Fibroblast of lung (primary cell): Measurements from ENCODE around the gene NCKAP5. TPM values are rescaled to one million over a fixed set of nuclear protein-coding genes. Genes with fewer than 3 reads are reported as not detected.

Experiments used
- DNase-seq, 2 donors: peaks; one replicate each; pipeline versions ENCODE4 v3.0.0 to v3.0.0-alpha.2; 2010; ENCODE audit warnings: low read depth in 2 of 2
- H2AFZ ChIP-seq: 2 replicates; pipeline ENCODE4 v1.5.1; 2012; ENCODE audit warnings: low read length, control low read depth, inconsistent platforms
- H3K27ac ChIP-seq: 2 replicates; pipeline ENCODE4 v1.5.1; 2011; ENCODE audit warnings: low read length, control low read depth; ENCODE audit not compliant: insufficient read depth
- H3K27me3 ChIP-seq: 2 replicates; pipeline ENCODE4 v1.5.1; 2011; ENCODE audit warnings: mild to moderate bottlenecking, low read length; ENCODE audit not compliant: control insufficient read depth, insufficient read depth
- H3K36me3 ChIP-seq: 2 replicates; pipeline ENCODE4 v1.5.1; 2011; ENCODE audit warnings: low read length; ENCODE audit not compliant: control insufficient read depth, insufficient read depth
- H3K4me1 ChIP-seq: 2 replicates; pipeline ENCODE4 v1.5.1; 2011; ENCODE audit warnings: low read length; ENCODE audit not compliant: control insufficient read depth, insufficient read depth; ENCODE audit errors: extremely low read depth
- H3K4me2 ChIP-seq: 2 replicates; pipeline ENCODE4 v1.5.1; 2011; ENCODE audit warnings: low read length, control low read depth; ENCODE audit not compliant: insufficient read depth; ENCODE audit errors: extremely low read depth
- H3K4me3 ChIP-seq, 4 experiments: fragments of 200-600 bp in 1 of 4; sonication (generic) in 1 of 4; replicated peaks in 1 of 4; 2 replicates each; pipeline ENCODE4 v1.5.1; 2011 to 2016; ENCODE audit warnings: low read length in 4 of 4, low read depth in 3 of 4, mild to moderate bottlenecking in 3 of 4, control low read depth in 2 of 4, inconsistent platforms in 1 of 4, mixed read lengths in 1 of 4; ENCODE audit not compliant: insufficient read depth in 1 of 4; ENCODE audit errors: control extremely low read depth in 1 of 4
- H3K79me2 ChIP-seq: 2 replicates; pipeline ENCODE4 v1.5.1; 2012; ENCODE audit warnings: mild to moderate bottlenecking, low read length, inconsistent platforms; ENCODE audit not compliant: control insufficient read depth, insufficient read depth
- H3K9ac ChIP-seq: 2 replicates; pipeline ENCODE4 v1.5.1; 2011; ENCODE audit warnings: mild to moderate bottlenecking, low read length, control low read depth; ENCODE audit not compliant: insufficient read depth
- H3K9me3 ChIP-seq: 2 replicates; pipeline ENCODE4 v1.5.1; 2012; ENCODE audit warnings: low read depth, low read length; ENCODE audit not compliant: control insufficient read depth, insufficient read depth
- H4K20me1 ChIP-seq: 2 replicates; pipeline ENCODE4 v1.5.1; 2011; ENCODE audit warnings: low read length; ENCODE audit not compliant: control insufficient read depth, insufficient read depth; ENCODE audit errors: extremely low read depth
- CTCF ChIP-seq, 2 donors: IDR thresholded peaks in 1 of 2; conservative IDR thresholded peaks in 1 of 2; 1 replicate in 1 of 2; 2 replicates in 1 of 2; pipeline ENCODE4 v1.5.1; 2011 to 2012; ENCODE audit warnings: low read length in 2 of 2, control low read depth in 1 of 2, inconsistent platforms in 1 of 2, low read depth in 1 of 2, mild to moderate bottlenecking in 1 of 2
- EZH2 ChIP-seq: IDR thresholded peaks from 2 replicates; pipeline ENCODE4 v1.5.1; 2012; ENCODE audit warnings: low read length, control low read depth, mild to moderate bottlenecking; ENCODE audit errors: missing control alignments
- polyA plus RNA-seq, 2 donors: library from polyadenylated mRNA; depleted of rRNA in 1 of 2; stranded (reverse) in 1 of 2; unstranded in 1 of 2; fragments of >200 nt; gene quantifications; 2 replicates each; pipeline ENCODE4 v1.2.1, GENCODE V29; 2011 to 2012; ENCODE audit warnings: missing spikeins in 1 of 2
- total RNA-seq: library from RNA; depleted of rRNA; stranded (reverse); fragments of >200 nt; gene quantifications from 2 replicates; pipeline ENCODE4 v1.2.1, GENCODE V29; 2014

NCKAP5 gene
- total and polyA plus RNA-seq, 2 donors (not counting 1 experiment from before 2014, with no cell fraction given), result 2.6 to 6.2 TPM

- Histone ChIP-seq H3K27me3 (no peaks in the 10 kb centered on the region), H3K36me3 (no peaks in the 10 kb centered on the region), H3K4me1 (no peaks in the 10 kb centered on the region), H3K9me3 (no peaks in the 10 kb centered on the region), H2AFZ (no peak overlapping the region), H3K4me3 (no peak overlapping the region), H3K9ac (no peak overlapping the region), H4K20me1 (no peaks in the 10 kb centered on the region), H3K4me2 (no peak overlapping the region), H3K79me2 (no peaks in the 10 kb centered on the region), H3K27ac (no peak overlapping the region)
- TF ChIP-seq EZH2, result no peak
- TF ChIP-seq CTCF (conservative IDR thresholded peaks at IDR 0.05 in 1 of 2, IDR thresholded peaks at IDR 0.05 in 1 of 2; ENCODE audit: low read depth in 1 of 2, low read length in 2 of 2), result no peak
- DNase-seq, result no peak
Observed at GRCh38 chr2:133461484-133461883, 106.8 kb downstream of the NCKAP5 start.

GRCh38 chr2:133459590-133459989 lies 108.7 kb downstream of the NCKAP5 start:
- H3K9me3 ChIP-seq, result no peaks in the 10 kb centered on the region
- no peaks in the 10 kb centered on the region for H3K4me1 ChIP-seq
- no peak overlapping the region for H2AFZ ChIP-seq
- DNase-seq, result peak in 1 of 2 donors; percentile 36
- no peaks in the 10 kb centered on the region for H4K20me1 ChIP-seq
- no peaks in the 10 kb centered on the region for H3K36me3 ChIP-seq
- no peak overlapping the region for H3K27ac ChIP-seq
- no peak overlapping the region for H3K4me2 ChIP-seq
- H3K79me2 ChIP-seq, result no peaks in the 10 kb centered on the region
- H3K27me3 ChIP-seq, result no peaks in the 10 kb centered on the region
- H3K4me3 ChIP-seq, result no peak overlapping the region
- TF ChIP-seq CTCF (conservative IDR thresholded peaks at IDR 0.05 in 1 of 2, IDR thresholded peaks at IDR 0.05 in 1 of 2; ENCODE audit: low read depth in 1 of 2, low read length in 2 of 2) (no peak), EZH2 (no peak)
- no peak overlapping the region for H3K9ac ChIP-seq

GRCh38 chr2:133458280-133458679 lies 110.0 kb downstream of the NCKAP5 start:
- Histone ChIP-seq H3K4me2 (no peak overlapping the region), H4K20me1 (no peaks in the 10 kb centered on the region), H2AFZ (no peak overlapping the region), H3K27ac (no peak overlapping the region), H3K9me3 (no peaks in the 10 kb centered on the region), H3K27me3 (no peaks in the 10 kb centered on the region), H3K36me3 (no peaks in the 10 kb centered on the region), H3K79me2 (no peaks in the 10 kb centered on the region), H3K9ac (no peak overlapping the region), H3K4me1 (no peaks in the 10 kb centered on the region), H3K4me3 (no peak overlapping the region)
- DNase-seq, result peak; percentile 22 to 24
- TF ChIP-seq EZH2, result no peak
- TF ChIP-seq CTCF (conservative IDR thresholded peaks at IDR 0.05 in 1 of 2, IDR thresholded peaks at IDR 0.05 in 1 of 2; ENCODE audit: low read depth in 1 of 2, low read length in 2 of 2), result no peak
